ENCODE measurements around the gene ROBO1.

- TF ChIP-seq CTCF (IDR thresholded peaks at IDR 0.05) = no peak
- TF ChIP-seq POLR2A (IDR thresholded peaks at IDR 0.05) = no peak
Measured at GRCh38 chr3:79258479-79258878, 509.3 kb downstream of the ROBO1 start.

All from thyroid gland (tissue), 4 donors.